K562 (cell line): ENCODE measurements around the gene ZC3H15. TPM values are rescaled to one million over a fixed set of nuclear protein-coding genes. Genes with fewer than 3 reads are reported as not detected.

Experiments
- ATAC-seq: fragments of 200-7000 bp; cut with Tn5 transposase; 3 replicates; pipeline ENCODE4 v1.9.1; 2020; ENCODE audit warnings: moderate library complexity
- BruUV-seq: library from RNA; stranded (reverse); fragments of 400-500 nt; replicated peaks from 2 replicates; lab custom pipeline; 2021; lab: Mats Ljungman, UMichigan
- CTCF ChIA-PET: fragments of 300-600 bp; formaldehyde crosslinking; extraction: SDS; loops from one replicate; lab custom pipeline; 2021; ENCODE audit warnings: low intra/inter-chr PET ratio; lab: Yijun Ruan, JAX
- POLR2A ChIA-PET: fragments of 300-600, 350-650 bp; sonication (Branson Sonifier 250); formaldehyde crosslinking; extraction: SDS; loops from one replicate; lab custom pipeline; 2021; ENCODE audit warnings: antibody characterized with exemption, inconsistent platforms; lab: Yijun Ruan, JAX
- DNase-seq, 4 experiments: peaks; one replicate each; pipeline versions ENCODE4 v3.0.0 to v3.0.0-alpha.2; 2011 to 2018; ENCODE audit warnings: low spot score in 3 of 4, mixed read lengths in 3 of 4; ENCODE audit errors: extremely low read depth in 1 of 4
- FAIRE-seq: peaks from 2 replicates; lab custom pipeline; 2011; peaks lifted over from hg19 to GRCh38; lab: Jason Lieb, UNC
- H2AFZ ChIP-seq: 2 replicates; pipeline ENCODE4 v1.6.0; 2011; ENCODE audit warnings: low read depth, low read length, control low read depth, inconsistent platforms
- H3K27ac ChIP-seq: fragments of 200-600 bp; 3 replicates; pipeline ENCODE4 v1.8.0; 2011; ENCODE audit warnings: low read depth, mild to moderate bottlenecking, control low read depth, inconsistent platforms, low read length, moderate library complexity, mixed read lengths; ENCODE audit errors: extremely low read depth
- H3K27me3 ChIP-seq, 2 experiments: fragments of 300-600 bp in 1 of 2; 2 replicates in 1 of 2; 3 replicates in 1 of 2; pipeline versions ENCODE4 v1.6.0 to v1.8.0; 2011; ENCODE audit warnings: inconsistent platforms in 2 of 2, low read length in 2 of 2, mild to moderate bottlenecking in 1 of 2, mixed read lengths in 1 of 2, moderate library complexity in 1 of 2; ENCODE audit not compliant: control insufficient read depth in 2 of 2, insufficient read depth in 2 of 2
- H3K36me3 ChIP-seq: fragments of 300-600 bp; 3 replicates; pipeline ENCODE4 v1.8.0; 2011; ENCODE audit warnings: mild to moderate bottlenecking, low read length, inconsistent platforms; ENCODE audit not compliant: control insufficient read depth, insufficient read depth
- H3K4me1 ChIP-seq, 2 experiments: fragments of 200-600 bp in 1 of 2; replicated peaks in 1 of 2; 2 replicates in 1 of 2; 3 replicates in 1 of 2; pipeline versions ENCODE4 v1.5.1 to v1.8.0; 2011; ENCODE audit warnings: inconsistent platforms in 2 of 2, low read length in 2 of 2, mild to moderate bottlenecking in 1 of 2, mixed read lengths in 1 of 2, moderate library complexity in 1 of 2; ENCODE audit not compliant: control insufficient read depth in 2 of 2, insufficient read depth in 2 of 2
- H3K4me2 ChIP-seq: 2 replicates; pipeline ENCODE4 v1.6.1; 2011; ENCODE audit warnings: low read length, control low read depth, inconsistent platforms, mixed read lengths; ENCODE audit not compliant: insufficient read depth
- H3K4me3 ChIP-seq: fragments of 200-600 bp; sonication (generic), shearing (Covaris generic); 2 replicates; pipeline ENCODE4 v1.5.1; 2016; ENCODE audit warnings: control low read depth, inconsistent platforms
- H3K79me2 ChIP-seq: fragments of 200-600 bp; 3 replicates; pipeline ENCODE4 v1.8.0; 2011; ENCODE audit warnings: low read length, inconsistent platforms; ENCODE audit not compliant: control insufficient read depth, insufficient read depth
- H3K9ac ChIP-seq, 2 experiments: 2 replicates each; pipeline versions ENCODE4 v1.6.0 to v1.6.1; 2011; ENCODE audit warnings: low read depth in 2 of 2, low read length in 2 of 2, control low read depth in 1 of 2, inconsistent platforms in 1 of 2, mild to moderate bottlenecking in 1 of 2, mixed read lengths in 1 of 2; ENCODE audit not compliant: insufficient read depth in 1 of 2
- H3K9me1 ChIP-seq: one replicate; pipeline ENCODE4 v1.6.0; 2011; ENCODE audit warnings: inconsistent platforms, mild to moderate bottlenecking, low read length, moderate library complexity; ENCODE audit not compliant: control insufficient read depth, insufficient read depth
- H3K9me3 ChIP-seq: replicated peaks from 2 replicates; pipeline ENCODE4 v1.5.1; 2011; ENCODE audit warnings: low read depth, low read length, inconsistent platforms; ENCODE audit not compliant: control insufficient read depth, insufficient read depth
- H4K20me1 ChIP-seq: replicated peaks from 2 replicates; pipeline ENCODE4 v1.6.1; 2011; ENCODE audit warnings: low read length, inconsistent platforms, mixed read lengths; ENCODE audit not compliant: control insufficient read depth, insufficient read depth
- ARID1B ChIP-seq: fragments of 450-650 bp; IDR thresholded peaks from 2 replicates; pipeline ENCODE4 v1.6.1; 2016; ENCODE audit warnings: antibody characterized with exemption, mild to moderate bottlenecking, inconsistent platforms
- CBFA2T3 ChIP-seq: fragments of 450-650 bp; IDR thresholded peaks from 2 replicates; pipeline ENCODE4 v1.6.1; 2017
- DPF2 ChIP-seq: fragments of 450-650 bp; IDR thresholded peaks from 2 replicates; pipeline ENCODE4 v1.6.1; 2016
- EHMT2 ChIP-seq: fragments of 450-650 bp; IDR thresholded peaks from 2 replicates; pipeline ENCODE4 v1.6.1; 2018; ENCODE audit warnings: antibody characterized with exemption
- KHSRP ChIP-seq: fragments of 450-650 bp; IDR thresholded peaks from 2 replicates; pipeline ENCODE4 v1.6.1; 2017
- NCOA1 ChIP-seq: fragments of 450-650 bp; IDR thresholded peaks from 2 replicates; pipeline ENCODE4 v1.6.1; 2016; ENCODE audit warnings: low read depth
- NCOA2 ChIP-seq, 2 experiments: fragments of 450-650 bp; IDR thresholded peaks; 2 replicates each; pipeline ENCODE4 v1.6.1; 2018; ENCODE audit warnings: mild to moderate bottlenecking in 2 of 2, moderate library complexity in 1 of 2; ENCODE audit not compliant: partially characterized antibody in 2 of 2
- NFIC ChIP-seq: fragments of 450-650 bp; IDR thresholded peaks from 2 replicates; pipeline ENCODE4 v1.6.1; 2017; ENCODE audit warnings: mild to moderate bottlenecking, inconsistent platforms
- TCF3 ChIP-seq: sonication (generic); formaldehyde crosslinking; IDR thresholded peaks from 2 replicates; pipeline ENCODE4 v1.4.0; 2020; ENCODE audit warnings: mild to moderate bottlenecking, missing genetic modification reagents
- ZNF224 ChIP-seq: sonication (generic); formaldehyde crosslinking; IDR thresholded peaks from 2 replicates; pipeline ENCODE4 v1.8.0; 2022; ENCODE audit warnings: mild to moderate bottlenecking, missing genetic modification reagents
- WGBS: fragments of 100-300 bp; shearing (Covaris generic); methylation state at CpG from one replicate; pipeline ENCODE4 v1.1.6; 2016; ENCODE audit warnings: low coverage, mixed read lengths; ENCODE audit not compliant: insufficient coverage; ENCODE audit errors: missing lambda C conversion rate; 5-methylcytosine and 5-hydroxymethylcytosine counted together
- in situ Hi-C: fragments of 300-500 bp; cut with MboI; formaldehyde crosslinking; loops from 4 replicates; pipeline ENCODE4 v1.15.0; 2018; ENCODE audit warnings: inconsistent platforms, mixed read lengths
- intact Hi-C: fragments of 100-400 bp; cut with micrococcal nuclease; formaldehyde crosslinking; loops from 2 replicates; pipeline ENCODE4 v1.14.2; 2022
- polyA plus RNA-seq, 8 experiments: library from polyadenylated mRNA; depleted of rRNA in 4 of 8; stranded (reverse) in 5 of 8; unstranded in 3 of 8; fragments of >200 nt; fragmentation: Nextera tagmentation in 2 of 8; fragmentation: Illumina TruSeq in 1 of 8; extraction: Ambion mirVana in 2 of 8; extraction: Trizol in 1 of 8; gene quantifications; 2 replicates each; pipeline versions ENCODE4 v1.2.1 to v1.2.3, GENCODE V29; 2011 to 2014; ENCODE audit warnings: inconsistent platforms in 1 of 8, missing spikeins in 1 of 8
- total RNA-seq, 7 experiments: library from RNA; depleted of rRNA in 6 of 7; stranded (reverse); fragments of >200 nt in 6 of 7; fragmentation: Illumina TruSeq in 2 of 7; extraction: Trizol in 2 of 7; gene quantifications; 2 replicates each; pipeline versions ENCODE4 v1.2.1 to v1.2.3, GENCODE V29; 2011 to 2021; ENCODE audit warnings: low replicate concordance in 1 of 7
- TF ChIP-seq, protein P1 (sequence below): IDR thresholded peaks from 2 replicates; pipeline ENCODE4 v1.6.1; 2014; ENCODE audit warnings: antibody characterized with exemption
- TF ChIP-seq, protein P2 (sequence below): fragments of 250-450 bp; sonication (Bioruptor Pico); IDR thresholded peaks from 2 replicates; pipeline ENCODE4 v1.9.0; 2021; ENCODE audit warnings: mild to moderate bottlenecking

ZC3H15 gene
- total and polyA plus RNA-seq, 9 of the 15 experiments (the other 6 are each of a cell fraction or from before 2014, with no cell fraction given) = 132 to 286 (median 189) TPM

DNA sequence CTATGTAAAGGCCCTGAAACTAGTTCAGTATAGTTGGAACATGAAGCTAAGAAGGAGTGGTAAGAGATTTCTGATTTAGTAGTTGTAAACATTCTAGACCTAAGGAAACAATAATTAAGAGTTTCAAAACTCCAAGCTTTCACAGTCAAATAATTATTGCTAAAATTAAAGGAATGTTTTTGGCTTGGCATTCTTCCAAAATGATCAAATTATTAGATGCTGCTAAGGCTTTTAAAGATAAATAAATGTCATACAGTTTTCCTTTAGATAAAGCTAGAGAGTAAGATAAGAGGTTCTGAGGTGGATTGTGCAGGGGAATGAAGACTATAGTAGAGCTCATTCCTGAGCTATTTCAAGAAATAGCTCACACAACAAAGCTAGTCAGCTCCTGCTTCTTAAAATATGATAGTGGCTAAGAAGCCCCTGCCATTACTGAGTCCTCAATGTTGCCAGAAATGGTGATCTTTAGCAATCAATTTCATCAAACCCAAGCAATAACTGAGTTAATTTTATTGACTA, 45.3 kb downstream of the ZC3H15 start:
- peaks cover 3 to 7% of the 10 kb centered on the region in 2 experiments; a peak in 3 of 5 replicates for H3K4me1 ChIP-seq
- DNase-seq (no peak), FAIRE-seq (no peak), ATAC-seq (no peak)
- H3K36me3 ChIP-seq = no peaks in the 10 kb centered on the region
- no peaks in the 10 kb centered on the region for H3K9me3 ChIP-seq
- no peak overlapping the region for H3K9ac ChIP-seq
- no peak overlapping the region for H2AFZ ChIP-seq
- BruUV-seq = no TSS peak
- H3K79me2 ChIP-seq = no peaks in the 10 kb centered on the region
- no peaks in the 10 kb centered on the region for H3K27me3 ChIP-seq
- intact Hi-C loops (no loop called here), in situ Hi-C loops (no loop called here)
- H3K4me2 ChIP-seq = no peak overlapping the region
- POLR2A ChIA-PET = interaction anchor here (1.2 to 1.9 kb wide), 2 partner anchors 23 to 45 kb away, joined by 3 to 4 read pairs; partner anchors contain the start of gene ZC3H15
- CTCF ChIA-PET = no interaction called here
- no peaks in the 10 kb centered on the region for H4K20me1 ChIP-seq
- no peaks in the 10 kb centered on the region for H3K9me1 ChIP-seq
- H3K4me3 ChIP-seq = no peak overlapping the region
- peak; percentile 51 for TF ChIP-seq NFIC
- no peak for TF ChIP-seq NCOA2 (IDR thresholded peaks at IDR 0.05; ENCODE audit: partially characterized antibody in 2 of 2)
- H3K27ac ChIP-seq = no peak overlapping the region

DNA sequence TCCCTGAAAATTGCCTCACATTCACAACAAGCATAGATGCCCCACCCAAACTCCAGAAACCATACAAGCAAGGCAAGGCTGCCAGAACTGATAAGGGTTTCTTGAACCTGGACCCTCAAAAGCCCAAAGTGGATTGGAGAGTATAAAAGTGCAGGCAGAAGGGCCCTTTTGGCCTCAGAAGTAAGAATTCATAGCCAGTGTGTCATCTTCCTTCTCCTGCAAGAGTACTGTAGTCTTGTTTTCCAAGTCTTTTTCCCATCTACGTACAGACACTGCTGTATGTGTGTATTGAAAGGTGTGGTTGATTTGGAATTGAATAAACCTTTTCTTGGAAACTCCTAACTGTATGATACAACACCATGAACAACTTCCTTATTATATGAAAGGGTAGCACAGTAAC, 46.8 kb downstream of the ZC3H15 start:
- ChIA-PET CTCF (no interaction called here), POLR2A (interaction anchor here (0.7 kb wide), 1 partner anchor 9 kb away, joined by 3 read pairs; no protein-coding TSS in a partner anchor)
- WGBS = 7% methylated on average over 1 of the region's 1 CpG
- Histone ChIP-seq H3K9ac (peak overlapping the region in 1 of 2 experiments; percentile 5; a peak in 1 of 4 replicates), H3K9me3 (no peaks in the 10 kb centered on the region), H3K4me3 (no peak overlapping the region), H4K20me1 (no peaks in the 10 kb centered on the region), H3K4me1 (peaks cover 3 to 7% of the 10 kb centered on the region in 2 experiments; a peak in 3 of 5 replicates), H3K4me2 (peak overlapping the region; percentile 50), H2AFZ (peak overlapping the region; percentile 73), H3K79me2 (no peaks in the 10 kb centered on the region), H3K27ac (peak overlapping the region; percentile 41), H3K27me3 (no peaks in the 10 kb centered on the region), H3K36me3 (no peaks in the 10 kb centered on the region), H3K9me1 (no peaks in the 10 kb centered on the region)
- BruUV-seq = no TSS peak
- in situ Hi-C loops (no loop called here), intact Hi-C loops (no loop called here)
- peak; percentile 15 to 82 (median 44) for DNase-seq
- ATAC-seq = peak; percentile 84
- peak; percentile 76 for FAIRE-seq
- TF ChIP-seq ARID1B (peak; percentile 62), EHMT2 (0 out of 2 replicates have a peak, but pooled peaks have one; percentile 28), DPF2 (peak; percentile 72), ZNF224 (CRISPR knock-in tag) (no peak), CBFA2T3 (peak; percentile 51; the same call in 1 of the 2 replicates), TCF3 (peak; percentile 32; the same call in 1 of the 2 replicates), KHSRP (no peak), NCOA1 (no peak)
- TF ChIP-seq, protein P1, sequence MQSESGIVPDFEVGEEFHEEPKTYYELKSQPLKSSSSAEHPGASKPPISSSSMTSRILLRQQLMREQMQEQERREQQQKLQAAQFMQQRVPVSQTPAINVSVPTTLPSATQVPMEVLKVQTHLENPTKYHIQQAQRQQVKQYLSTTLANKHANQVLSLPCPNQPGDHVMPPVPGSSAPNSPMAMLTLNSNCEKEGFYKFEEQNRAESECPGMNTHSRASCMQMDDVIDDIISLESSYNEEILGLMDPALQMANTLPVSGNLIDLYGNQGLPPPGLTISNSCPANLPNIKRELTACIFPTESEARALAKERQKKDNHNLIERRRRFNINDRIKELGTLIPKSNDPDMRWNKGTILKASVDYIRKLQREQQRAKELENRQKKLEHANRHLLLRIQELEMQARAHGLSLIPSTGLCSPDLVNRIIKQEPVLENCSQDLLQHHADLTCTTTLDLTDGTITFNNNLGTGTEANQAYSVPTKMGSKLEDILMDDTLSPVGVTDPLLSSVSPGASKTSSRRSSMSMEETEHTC = no peak
- TF ChIP-seq, protein P2, sequence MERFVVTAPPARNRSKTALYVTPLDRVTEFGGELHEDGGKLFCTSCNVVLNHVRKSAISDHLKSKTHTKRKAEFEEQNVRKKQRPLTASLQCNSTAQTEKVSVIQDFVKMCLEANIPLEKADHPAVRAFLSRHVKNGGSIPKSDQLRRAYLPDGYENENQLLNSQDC (CRISPR knock-in tag) = 0 out of 2 replicates have a peak, but pooled peaks have one; percentile 39
